OCI-LY1 (cell line): ENCODE measurements around the gene CSNK1G2.

ENCODE experiments used
- CTCF ChIP-seq: fragments of 200-600 bp; sonication (generic), shearing (Covaris generic); IDR thresholded peaks from 2 replicates; pipeline ENCODE4 v1.5.1; 2017; ENCODE audit warnings: mild to moderate bottlenecking, antibody characterized with exemption, low read length, moderate library complexity, mixed read lengths
- EZH2 ChIP-seq: fragments of 200-600 bp; sonication (generic), shearing (Covaris generic); IDR thresholded peaks from 2 replicates; pipeline ENCODE4 v1.8.0; 2017; ENCODE audit warnings: borderline replicate concordance, mixed run types, mild to moderate bottlenecking, antibody characterized with exemption, low read length, moderate library complexity, mixed read lengths

GRCh38 chr19:1989513-1990229 is 48.7 kb downstream of the CSNK1G2 start:
- TF ChIP-seq CTCF, result no peak
- no peak for TF ChIP-seq EZH2
